Epithelial cell of esophagus (primary cell): Measurements from ENCODE around the gene CFAP97.

Source experiments
- DNase-seq: peaks from one replicate; pipeline ENCODE4 v3.0.0; 2010; ENCODE audit warnings: low read depth
- H3K4me3 ChIP-seq: 2 replicates; pipeline ENCODE4 v1.5.1; 2011; ENCODE audit warnings: mild to moderate bottlenecking, low read length, control low read depth
- TF ChIP-seq, protein P1 (sequence below): IDR thresholded peaks from 2 replicates; pipeline ENCODE4 v1.5.1; 2011; ENCODE audit warnings: low read depth, mild to moderate bottlenecking, low read length, control low read depth, inconsistent platforms; ENCODE audit not compliant: insufficient read depth; ENCODE audit errors: missing control alignments

The CFAP97 gene

DNA sequence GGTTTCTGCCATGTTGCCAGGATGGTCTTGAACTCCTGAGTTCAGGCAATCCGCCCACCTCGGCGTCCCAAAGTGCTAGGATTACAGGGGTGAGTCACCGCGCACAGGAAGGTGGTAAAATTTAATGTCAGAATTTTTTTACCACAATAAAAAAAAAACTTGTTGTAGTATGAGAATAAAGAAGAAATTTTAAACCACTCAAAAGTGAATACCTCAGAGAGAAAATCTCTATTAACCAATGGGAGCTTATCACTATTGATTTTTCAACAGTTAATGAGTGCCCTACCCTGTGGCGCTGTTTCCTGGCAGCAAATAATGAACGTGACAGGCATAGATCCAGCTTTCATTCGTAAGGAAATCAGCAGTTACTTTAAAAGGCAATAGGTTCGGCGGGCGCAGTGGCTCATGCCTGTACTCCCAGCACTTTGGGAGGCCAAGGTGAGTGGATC is 93.4 kb downstream of the CFAP97 start:
- no peak overlapping the region for H3K4me3 ChIP-seq
- TF ChIP-seq, protein P1, sequence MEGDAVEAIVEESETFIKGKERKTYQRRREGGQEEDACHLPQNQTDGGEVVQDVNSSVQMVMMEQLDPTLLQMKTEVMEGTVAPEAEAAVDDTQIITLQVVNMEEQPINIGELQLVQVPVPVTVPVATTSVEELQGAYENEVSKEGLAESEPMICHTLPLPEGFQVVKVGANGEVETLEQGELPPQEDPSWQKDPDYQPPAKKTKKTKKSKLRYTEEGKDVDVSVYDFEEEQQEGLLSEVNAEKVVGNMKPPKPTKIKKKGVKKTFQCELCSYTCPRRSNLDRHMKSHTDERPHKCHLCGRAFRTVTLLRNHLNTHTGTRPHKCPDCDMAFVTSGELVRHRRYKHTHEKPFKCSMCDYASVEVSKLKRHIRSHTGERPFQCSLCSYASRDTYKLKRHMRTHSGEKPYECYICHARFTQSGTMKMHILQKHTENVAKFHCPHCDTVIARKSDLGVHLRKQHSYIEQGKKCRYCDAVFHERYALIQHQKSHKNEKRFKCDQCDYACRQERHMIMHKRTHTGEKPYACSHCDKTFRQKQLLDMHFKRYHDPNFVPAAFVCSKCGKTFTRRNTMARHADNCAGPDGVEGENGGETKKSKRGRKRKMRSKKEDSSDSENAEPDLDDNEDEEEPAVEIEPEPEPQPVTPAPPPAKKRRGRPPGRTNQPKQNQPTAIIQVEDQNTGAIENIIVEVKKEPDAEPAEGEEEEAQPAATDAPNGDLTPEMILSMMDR, result no peak
- DNase-seq, result no peak

DNA sequence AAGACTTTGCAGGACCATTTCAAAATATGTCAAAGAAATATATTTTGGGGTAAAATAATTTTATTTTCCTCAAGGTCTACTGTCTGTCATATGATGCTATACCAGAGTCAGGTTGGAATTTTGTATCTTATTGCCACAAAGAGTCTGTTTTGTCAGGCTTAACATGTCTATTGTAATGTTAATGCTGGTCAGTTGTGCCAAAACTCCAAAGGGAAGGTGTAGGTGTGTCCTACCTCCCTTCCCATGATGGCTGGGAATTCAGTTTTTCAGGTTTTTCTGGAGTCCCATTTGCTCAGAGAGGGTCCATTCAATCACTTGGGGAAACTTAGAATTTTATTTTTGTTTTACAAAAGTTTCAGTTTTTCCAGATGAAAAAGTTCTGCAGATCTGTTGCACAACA is 94.1 kb downstream of the CFAP97 start:
- no peak for DNase-seq
- TF ChIP-seq, protein P1, result no peak
- H3K4me3 ChIP-seq, result no peak overlapping the region
